GM12872 (cell line): ENCODE results near the gene KLHL25.

Experiments
- TF ChIP-seq, protein P1 (sequence below): IDR thresholded peaks from 3 replicates; pipeline ENCODE4 v1.5.1; 2011; ENCODE audit warnings: low read depth, mild to moderate bottlenecking, low read length, moderate library complexity; ENCODE audit not compliant: insufficient read depth

The KLHL25 gene

DNA sequence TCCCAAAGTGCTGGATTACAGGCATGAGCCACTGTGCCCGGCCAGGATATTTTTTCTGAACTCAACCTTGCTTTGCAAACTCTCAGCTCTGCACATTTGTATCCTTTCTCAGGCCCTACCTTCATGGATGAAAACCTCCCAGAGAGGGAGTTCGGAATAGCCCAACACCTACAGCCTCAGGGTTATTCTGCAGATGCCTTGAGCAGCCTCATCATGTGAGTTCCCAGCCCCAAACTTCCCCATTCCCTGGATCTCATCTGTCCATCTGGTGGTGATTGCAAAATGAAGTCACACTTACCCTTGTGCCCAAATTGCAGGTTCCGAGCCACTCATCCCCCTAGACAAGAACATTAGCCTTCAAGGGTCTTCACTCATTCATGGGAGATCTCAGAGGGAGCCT lies 39.9 kb upstream of the KLHL25 start:
- TF ChIP-seq, protein P1, sequence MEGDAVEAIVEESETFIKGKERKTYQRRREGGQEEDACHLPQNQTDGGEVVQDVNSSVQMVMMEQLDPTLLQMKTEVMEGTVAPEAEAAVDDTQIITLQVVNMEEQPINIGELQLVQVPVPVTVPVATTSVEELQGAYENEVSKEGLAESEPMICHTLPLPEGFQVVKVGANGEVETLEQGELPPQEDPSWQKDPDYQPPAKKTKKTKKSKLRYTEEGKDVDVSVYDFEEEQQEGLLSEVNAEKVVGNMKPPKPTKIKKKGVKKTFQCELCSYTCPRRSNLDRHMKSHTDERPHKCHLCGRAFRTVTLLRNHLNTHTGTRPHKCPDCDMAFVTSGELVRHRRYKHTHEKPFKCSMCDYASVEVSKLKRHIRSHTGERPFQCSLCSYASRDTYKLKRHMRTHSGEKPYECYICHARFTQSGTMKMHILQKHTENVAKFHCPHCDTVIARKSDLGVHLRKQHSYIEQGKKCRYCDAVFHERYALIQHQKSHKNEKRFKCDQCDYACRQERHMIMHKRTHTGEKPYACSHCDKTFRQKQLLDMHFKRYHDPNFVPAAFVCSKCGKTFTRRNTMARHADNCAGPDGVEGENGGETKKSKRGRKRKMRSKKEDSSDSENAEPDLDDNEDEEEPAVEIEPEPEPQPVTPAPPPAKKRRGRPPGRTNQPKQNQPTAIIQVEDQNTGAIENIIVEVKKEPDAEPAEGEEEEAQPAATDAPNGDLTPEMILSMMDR, result no peak

DNA sequence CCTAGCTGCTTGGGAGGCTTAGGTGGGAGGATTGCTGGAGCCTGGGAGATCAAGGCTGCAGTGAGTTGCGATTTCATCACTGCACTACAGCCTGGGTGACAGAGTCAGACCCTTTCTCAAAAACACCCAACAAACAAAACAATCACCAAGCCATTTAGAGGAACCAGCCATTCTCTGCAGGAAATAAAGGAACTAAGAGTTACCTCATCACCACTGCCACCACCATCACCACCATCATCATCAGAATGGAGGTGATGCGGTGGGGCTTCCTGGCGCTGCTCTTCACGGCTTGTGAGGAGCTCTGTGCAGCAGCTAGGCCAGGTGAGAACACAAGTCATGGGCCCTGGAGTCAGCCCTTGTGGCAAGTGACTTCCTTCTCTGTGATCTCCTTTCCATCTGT lies 37.7 kb upstream of the KLHL25 start:
- TF ChIP-seq, protein P1, result no peak

GRCh38 chr15:85831415-85832113 lies 36.8 kb upstream of the KLHL25 start:
- TF ChIP-seq, protein P1, result peak; percentile 61; the same call in 2 of the 3 replicates

- TF ChIP-seq, protein P1, result no peak
These were observed 34.1 kb upstream of the KLHL25 start for GRCh38 chr15:85828874-85829273.

DNA sequence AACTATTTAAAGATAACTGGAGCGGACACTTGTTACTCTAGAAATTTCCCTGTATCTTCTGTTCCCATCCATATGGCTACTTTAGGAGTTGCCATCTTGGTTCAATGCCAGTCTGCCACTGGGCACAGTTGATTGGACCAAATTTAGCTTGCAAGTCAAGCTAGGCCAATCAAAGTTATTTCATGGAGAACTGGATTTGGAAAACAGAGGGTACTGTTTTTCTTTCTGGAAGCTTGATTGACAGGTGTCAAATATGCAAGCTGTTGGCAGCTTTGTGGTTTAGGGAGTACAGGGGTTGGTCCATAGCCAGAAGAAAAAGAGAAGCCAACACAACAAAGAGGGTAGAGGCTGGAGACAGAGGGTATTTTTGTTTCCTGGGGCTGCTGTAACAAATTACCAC lies 33.4 kb upstream of the KLHL25 start:
- TF ChIP-seq, protein P1, result no peak

GRCh38 chr15:85826756-85827515 lies 32.2 kb upstream of the KLHL25 start:
- TF ChIP-seq, protein P1, result no peak

DNA sequence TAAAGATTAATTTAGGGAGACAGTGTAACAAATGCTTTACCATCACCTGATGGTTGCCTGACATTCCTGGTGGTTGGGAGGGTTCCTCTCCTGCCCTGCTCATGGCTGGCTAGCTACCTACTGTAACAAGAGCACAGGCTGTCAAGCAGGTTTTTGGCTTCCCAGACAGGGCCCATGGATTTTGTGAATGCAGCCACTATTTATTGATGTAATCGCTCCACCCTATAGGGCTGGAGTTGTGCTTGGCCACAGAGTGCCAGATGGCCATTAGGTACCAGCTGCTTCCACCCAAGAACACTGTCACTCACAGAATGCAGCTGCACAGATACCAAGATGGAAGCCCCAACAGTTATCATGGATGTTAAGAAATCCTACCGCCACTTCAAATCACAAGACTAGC lies 31.0 kb upstream of the KLHL25 start:
- TF ChIP-seq, protein P1, result no peak
